Lower lobe of right lung (tissue), 2 donors: ENCODE results near the gene AMZ1. TPM values are rescaled to one million over a fixed set of nuclear protein-coding genes. Genes with fewer than 3 reads are reported as not detected.
A peak's percentile ranks its signal among the peaks of the same experiment; 100 is the strongest.

Experiments
- ATAC-seq, 2 donors: fragments of 200-7000 bp; cut with Tn5 transposase; one replicate each; pipeline ENCODE4 v1.9.1; 2020 to 2022; ENCODE audit warnings: mild to moderate bottlenecking in 2 of 2, moderate library complexity in 2 of 2
- DNase-seq: peaks from one replicate; pipeline ENCODE4 v3.0.0-alpha.2; 2020
- H3K27ac ChIP-seq: fragments of 200-600 bp; one replicate; pipeline ENCODE4 v1.8.0; 2022
- H3K27me3 ChIP-seq: fragments of 200-600 bp; one replicate; pipeline ENCODE4 v1.8.0; 2022; ENCODE audit warnings: low read depth
- H3K36me3 ChIP-seq: fragments of 200-600 bp; one replicate; pipeline ENCODE4 v1.8.0; 2022; ENCODE audit warnings: mild to moderate bottlenecking
- H3K4me1 ChIP-seq: fragments of 200-600 bp; one replicate; pipeline ENCODE4 v1.8.0; 2022
- H3K4me3 ChIP-seq: fragments of 200-600 bp; one replicate; pipeline ENCODE4 v1.8.0; 2022; ENCODE audit warnings: mild to moderate bottlenecking
- H3K9me3 ChIP-seq: fragments of 200-600 bp; one replicate; pipeline ENCODE4 v1.8.0; 2022
- intact Hi-C: fragments of 100-400 bp; cut with DNase I; formaldehyde crosslinking; loops from one replicate; pipeline ENCODE4 v1.11.0; 2022
- total RNA-seq: library from RNA; stranded (reverse); fragmentation: NEBNext Ultra II Directional; extraction: Animal tissue kit (Norgen Biotek cat#: 25700); gene quantifications from one replicate; pipeline ENCODE4 v1.2.1, GENCODE V29; 2021
- TF ChIP-seq, protein P1 (sequence below): fragments of 200-600 bp; IDR thresholded peaks from one replicate; pipeline ENCODE4 v1.8.0; 2022; ENCODE audit warnings: antibody characterized with exemption, mild to moderate bottlenecking
- donor health status: DM: no; HTN: yes; CAD: no; lungs with severe emphysema.

The AMZ1 gene
- total RNA-seq, 1 donor from 2014 or later = 0.47 TPM

DNA sequence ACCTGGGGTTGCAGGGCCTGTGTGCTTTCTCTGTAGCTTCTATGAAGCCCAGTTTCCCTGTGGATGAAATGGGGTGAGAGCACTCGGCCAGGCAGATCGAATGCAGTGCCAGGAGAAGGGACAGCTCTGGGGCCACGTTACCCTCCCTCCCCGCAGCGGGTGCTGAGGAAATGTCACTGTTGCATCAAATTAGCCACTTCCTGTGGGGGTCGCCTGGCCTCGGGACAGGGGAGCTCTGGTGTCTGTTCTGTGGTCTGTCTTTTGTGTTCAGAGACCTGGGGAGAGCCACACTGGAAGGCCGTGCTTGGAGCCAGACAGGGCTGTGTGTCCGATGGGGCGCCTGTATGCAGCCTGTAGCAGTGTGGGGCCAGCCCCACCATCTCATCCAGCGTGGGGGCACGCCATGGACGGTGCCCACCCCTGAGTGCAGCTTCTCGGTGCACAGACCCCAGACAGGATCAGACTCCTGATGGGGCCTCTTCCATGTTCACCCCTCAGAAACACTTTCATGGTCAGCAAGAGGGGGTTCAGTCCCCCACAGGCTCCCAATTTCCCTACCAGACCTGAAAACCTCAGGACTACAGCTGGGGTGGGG is 42.6 kb upstream of the AMZ1 start:
- ATAC-seq (no peak), DNase-seq (no peak)
- H3K9me3 ChIP-seq = no peaks in the 10 kb centered on the region
- no peak overlapping the region for H3K4me3 ChIP-seq
- peaks cover 31% of the 10 kb centered on the region for H3K36me3 ChIP-seq
- TF ChIP-seq, protein P1, sequence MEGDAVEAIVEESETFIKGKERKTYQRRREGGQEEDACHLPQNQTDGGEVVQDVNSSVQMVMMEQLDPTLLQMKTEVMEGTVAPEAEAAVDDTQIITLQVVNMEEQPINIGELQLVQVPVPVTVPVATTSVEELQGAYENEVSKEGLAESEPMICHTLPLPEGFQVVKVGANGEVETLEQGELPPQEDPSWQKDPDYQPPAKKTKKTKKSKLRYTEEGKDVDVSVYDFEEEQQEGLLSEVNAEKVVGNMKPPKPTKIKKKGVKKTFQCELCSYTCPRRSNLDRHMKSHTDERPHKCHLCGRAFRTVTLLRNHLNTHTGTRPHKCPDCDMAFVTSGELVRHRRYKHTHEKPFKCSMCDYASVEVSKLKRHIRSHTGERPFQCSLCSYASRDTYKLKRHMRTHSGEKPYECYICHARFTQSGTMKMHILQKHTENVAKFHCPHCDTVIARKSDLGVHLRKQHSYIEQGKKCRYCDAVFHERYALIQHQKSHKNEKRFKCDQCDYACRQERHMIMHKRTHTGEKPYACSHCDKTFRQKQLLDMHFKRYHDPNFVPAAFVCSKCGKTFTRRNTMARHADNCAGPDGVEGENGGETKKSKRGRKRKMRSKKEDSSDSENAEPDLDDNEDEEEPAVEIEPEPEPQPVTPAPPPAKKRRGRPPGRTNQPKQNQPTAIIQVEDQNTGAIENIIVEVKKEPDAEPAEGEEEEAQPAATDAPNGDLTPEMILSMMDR = no peak
- no peaks in the 10 kb centered on the region for H3K27me3 ChIP-seq
- intact Hi-C loops = no loop called here
- H3K27ac ChIP-seq = peak overlapping the region; percentile 24
- H3K4me1 ChIP-seq = peaks cover 48% of the 10 kb centered on the region

DNA sequence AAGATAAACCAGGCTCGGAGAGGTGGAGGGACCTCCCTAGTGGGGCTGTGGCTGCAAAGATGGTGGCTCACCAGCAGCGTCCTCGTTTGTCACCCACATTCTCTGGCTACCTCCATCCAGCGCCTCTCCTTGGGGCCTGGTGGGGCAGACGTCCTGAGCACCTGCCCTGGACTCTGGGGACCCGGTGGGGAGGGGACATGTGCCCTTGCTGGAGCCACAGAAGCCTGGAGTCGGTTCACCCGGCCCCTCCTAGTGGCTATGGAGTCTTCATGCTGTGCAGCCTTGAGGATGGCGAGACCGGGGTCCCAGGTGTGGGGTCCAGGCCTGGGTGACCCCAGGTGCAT is 41.7 kb upstream of the AMZ1 start:
- ATAC-seq (no peak), DNase-seq (no peak)
- Histone ChIP-seq H3K9me3 (no peaks in the 10 kb centered on the region), H3K27me3 (no peaks in the 10 kb centered on the region), H3K36me3 (peaks cover 38% of the 10 kb centered on the region), H3K4me3 (no peak overlapping the region), H3K27ac (no peak overlapping the region), H3K4me1 (peaks cover 39% of the 10 kb centered on the region)
- intact Hi-C loops = no loop called here
- TF ChIP-seq, protein P1 = no peak

- ATAC-seq = no peak
Measured at GRCh38 chr7:2646680-2647571, 41.1 kb upstream of the AMZ1 start.

GRCh38 chr7:2647594-2648172 is 40.3 kb upstream of the AMZ1 start:
- DNase-seq (no peak), ATAC-seq (peak in 1 of 2 donors; percentile 5)
- H3K27me3 ChIP-seq = no peaks in the 10 kb centered on the region
- no peak overlapping the region for H3K4me3 ChIP-seq
- no peak overlapping the region for H3K27ac ChIP-seq
- TF ChIP-seq, protein P1 = no peak
- H3K4me1 ChIP-seq = peaks cover 26% of the 10 kb centered on the region
- intact Hi-C loops = no loop called here
- H3K36me3 ChIP-seq = peaks cover 44% of the 10 kb centered on the region
- no peaks in the 10 kb centered on the region for H3K9me3 ChIP-seq

More at GRCh38 chr7:2646680-2647571, 41.1 kb upstream of the AMZ1 start:
- Histone ChIP-seq H3K4me3 (no peak overlapping the region), H3K27me3 (no peaks in the 10 kb centered on the region), H3K4me1 (peaks cover 32% of the 10 kb centered on the region), H3K9me3 (no peaks in the 10 kb centered on the region), H3K27ac (no peak overlapping the region), H3K36me3 (peaks cover 44% of the 10 kb centered on the region)
- TF ChIP-seq, protein P1 = no peak
- no peak for DNase-seq
- intact Hi-C loops = no loop called here

DNA sequence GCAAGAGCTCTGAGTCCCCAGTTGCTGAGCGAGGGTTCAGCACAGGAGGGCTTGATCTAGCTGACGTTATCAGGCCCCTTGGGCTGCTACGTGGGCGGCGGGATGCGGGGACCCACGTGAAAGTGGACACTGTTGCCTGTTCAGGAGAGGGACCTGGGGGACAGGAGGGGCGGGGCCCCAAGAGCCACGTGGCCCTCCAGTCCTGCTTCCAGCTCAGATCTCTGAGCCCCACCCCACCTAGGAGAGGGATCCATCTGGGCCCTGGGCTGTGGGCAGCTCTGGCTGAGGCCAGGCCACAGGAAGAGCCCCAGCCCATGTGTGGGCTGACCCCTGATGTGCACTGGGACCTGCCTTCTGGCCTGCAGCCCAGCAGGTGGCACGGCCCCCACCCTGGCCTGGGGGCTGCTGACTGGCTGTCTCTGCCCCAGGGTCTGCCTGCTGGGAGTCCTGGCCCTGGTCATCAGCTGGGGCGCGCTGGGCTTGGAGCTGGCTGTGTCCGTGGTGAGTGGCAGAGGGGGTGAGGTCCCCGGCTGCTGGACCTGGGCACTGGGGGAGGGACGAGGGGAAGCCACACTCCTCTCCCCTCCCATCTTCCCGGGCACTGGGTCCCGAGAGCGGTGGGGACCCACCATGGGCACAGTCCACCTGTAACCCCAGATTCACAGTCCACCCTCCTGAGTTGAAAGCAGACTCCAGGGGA is 38.7 kb upstream of the AMZ1 start:
- H3K9me3 ChIP-seq = no peaks in the 10 kb centered on the region
- no peak overlapping the region for H3K27ac ChIP-seq
- DNase-seq (no peak), ATAC-seq (no peak)
- peaks cover 17% of the 10 kb centered on the region for H3K4me1 ChIP-seq
- no peaks in the 10 kb centered on the region for H3K27me3 ChIP-seq
- intact Hi-C loops = no loop called here
- H3K36me3 ChIP-seq = peaks cover 44% of the 10 kb centered on the region
- H3K4me3 ChIP-seq = no peak overlapping the region
- TF ChIP-seq, protein P1 = no peak
